Uterus (tissue), 4 donors: ENCODE data around the gene DNAJB11. TPM values are rescaled to one million over a fixed set of nuclear protein-coding genes. Genes with fewer than 3 reads are reported as not detected.

Experiments
- DNase-seq, 2 donors: peaks; one replicate each; pipeline ENCODE4 v3.0.0-alpha.2; 2019 to 2020
- H3K27ac ChIP-seq, 2 donors: fragments of 200-600 bp; sonication (generic); 1 replicate in 1 of 2; 2 replicates in 1 of 2; pipeline ENCODE4 v1.5.1; 2016 to 2018
- H3K27me3 ChIP-seq, 2 donors: fragments of 200-600 bp; sonication (generic); one replicate each; pipeline ENCODE4 v1.5.1; 2018 to 2019; ENCODE audit warnings: control low read depth in 1 of 2
- H3K36me3 ChIP-seq, 2 donors: fragments of 200-600 bp; sonication (generic); one replicate each; pipeline ENCODE4 v1.5.1; 2019; ENCODE audit warnings: control low read depth in 1 of 2
- H3K4me1 ChIP-seq, 2 donors: fragments of 200-600 bp; sonication (generic); one replicate each; pipeline ENCODE4 v1.5.1; 2018 to 2019; ENCODE audit warnings: control low read depth in 1 of 2
- H3K4me3 ChIP-seq, 2 donors: fragments of 200-600 bp; sonication (generic); 1 replicate in 1 of 2; 2 replicates in 1 of 2; pipeline ENCODE4 v1.5.1; 2018 to 2019; ENCODE audit warnings: mild to moderate bottlenecking in 1 of 2
- H3K9me3 ChIP-seq, 2 donors: fragments of 200-600 bp; sonication (generic); one replicate each; pipeline ENCODE4 v1.5.1; 2019; ENCODE audit warnings: control low read depth in 1 of 2
- CTCF ChIP-seq, 4 experiments: fragments of 200-600 bp in 2 of 4; fragments of 450-650 bp in 2 of 4; sonication (generic) in 2 of 4; IDR thresholded peaks; one replicate each; pipeline ENCODE4 v1.5.1; 2016 to 2019; ENCODE audit warnings: antibody characterized with exemption in 4 of 4, mild to moderate bottlenecking in 2 of 4, moderate library complexity in 1 of 4
- POLR2A ChIP-seq, 2 donors: fragments of 450-650 bp; IDR thresholded peaks; one replicate each; pipeline ENCODE4 v1.6.1; 2016; ENCODE audit warnings: antibody characterized with exemption in 2 of 2, mild to moderate bottlenecking in 1 of 2, moderate library complexity in 1 of 2
- intact Hi-C: fragments of 100-400 bp; cut with DNase I; formaldehyde crosslinking; loops from one replicate; pipeline ENCODE4 v1.15.1; 2023; ENCODE audit warnings: low total_unique reads
- total RNA-seq, 4 donors: library from RNA; depleted of rRNA in 3 of 4; stranded (reverse); fragments of >200 nt in 3 of 4; gene quantifications; one replicate each; pipeline versions ENCODE4 v1.1.0 to v1.2.4, GENCODE V29; 2014 to 2023
- donor health status: DM: yes; HTN: yes; CAD: no.

The DNAJB11 gene
- total RNA-seq, 4 donors from 2014 or later: 26.2 to 68.8 (median 40.0) TPM

- intact Hi-C loops: loop anchor here (5.0 to 10.0 kb wide), 2 partner anchors 286 to 558 kb away; no protein-coding TSS in a partner anchor
- peak; percentile 63 to 69 for DNase-seq
- TF ChIP-seq CTCF (IDR thresholded peaks at IDR 0.05): peak; percentile 66 to 80 (median 72)
- TF ChIP-seq POLR2A (IDR thresholded peaks at IDR 0.05): no peak
- Histone ChIP-seq H3K36me3 (no peaks in the 10 kb centered on the region), H3K4me3 (peak overlapping the region in 1 of 2 donors; percentile 22), H3K27ac (no peak overlapping the region), H3K4me1 (no peaks in the 10 kb centered on the region), H3K9me3 (no peaks in the 10 kb centered on the region), H3K27me3 (no peaks in the 10 kb centered on the region)
Observed at GRCh38 chr3:186540221-186540834, 30.2 kb upstream of the DNAJB11 start.

DNA sequence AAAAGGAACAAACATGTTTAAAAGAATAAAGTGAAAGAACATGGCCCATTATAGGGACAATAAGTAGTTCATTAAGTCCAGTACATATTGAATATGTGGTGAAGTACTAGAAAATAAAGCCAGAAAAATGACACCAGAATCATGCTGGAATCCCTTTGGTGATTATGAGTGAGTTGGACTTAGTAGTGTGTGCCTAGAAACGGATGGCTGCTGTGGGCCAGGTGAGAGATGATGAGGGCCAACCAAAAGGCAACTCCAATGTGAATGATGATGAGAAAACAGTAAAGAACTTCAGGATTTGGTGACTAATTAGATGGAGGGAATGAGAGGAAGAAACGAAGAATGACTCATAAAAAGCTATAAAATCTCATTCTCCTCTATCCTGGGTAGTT, 29.7 kb upstream of the DNAJB11 start:
- Histone ChIP-seq H3K4me1 (no peaks in the 10 kb centered on the region), H3K27ac (no peak overlapping the region), H3K4me3 (no peak overlapping the region), H3K9me3 (no peaks in the 10 kb centered on the region), H3K27me3 (no peaks in the 10 kb centered on the region), H3K36me3 (no peaks in the 10 kb centered on the region)
- DNase-seq: no peak
- intact Hi-C loops: loop anchor here (5.0 to 10.0 kb wide), 2 partner anchors 286 to 559 kb away; no protein-coding TSS in a partner anchor
- TF ChIP-seq CTCF (IDR thresholded peaks at IDR 0.05) (no peak), POLR2A (IDR thresholded peaks at IDR 0.05) (no peak)

GRCh38 chr3:186544281-186544680, 26.2 kb upstream of the DNAJB11 start, which contains the start of gene CRYGS:
TSS of gene CRYGS (minus strand) at chr3:186544380. CDS start at chr3:186544326, 54 bp downstream.
- DNase-seq: no peak
- Histone ChIP-seq H3K36me3 (no peaks in the 10 kb centered on the region), H3K27ac (no peak within 1 kb of the TSS), H3K27me3 (no peaks in the 10 kb centered on the region), H3K4me3 (no peak within 1 kb of the TSS), H3K9me3 (no peaks in the 10 kb centered on the region), H3K4me1 (no peaks in the 10 kb centered on the region)
- intact Hi-C loops: loop anchor here (5.0 to 10.0 kb wide), 2 partner anchors 289 to 562 kb away; no protein-coding TSS in a partner anchor
- TF ChIP-seq CTCF (IDR thresholded peaks at IDR 0.05) (no peak), POLR2A (IDR thresholded peaks at IDR 0.05) (no peak)

DNA sequence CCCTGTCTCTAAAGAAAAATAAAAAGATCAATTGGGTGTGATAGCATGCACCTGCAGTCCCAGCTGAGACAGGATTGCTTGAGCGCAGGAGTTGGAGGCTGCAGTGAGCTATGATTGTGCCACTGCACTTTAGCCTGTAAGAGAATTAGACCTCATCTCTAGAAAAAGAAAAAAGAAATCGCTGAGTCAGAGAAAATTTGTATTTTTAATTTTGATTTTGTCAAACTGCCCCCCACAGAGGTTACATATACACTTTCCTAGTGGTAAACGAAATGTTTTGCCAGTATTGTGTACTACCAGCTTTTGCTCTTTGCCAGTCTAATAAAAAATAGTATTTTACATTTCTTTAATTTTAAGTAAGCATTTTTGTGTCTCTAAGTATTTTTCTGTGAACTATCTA, 21.0 kb upstream of the DNAJB11 start:
- intact Hi-C loops: loop anchor here (10.0 kb wide), 1 partner anchor 295 kb away; no protein-coding TSS in a partner anchor
- H3K36me3 ChIP-seq: no peaks in the 10 kb centered on the region
- no peaks in the 10 kb centered on the region for H3K4me1 ChIP-seq
- no peak for TF ChIP-seq POLR2A (IDR thresholded peaks at IDR 0.05)
- TF ChIP-seq CTCF (IDR thresholded peaks at IDR 0.05): no peak
- H3K27me3 ChIP-seq: no peaks in the 10 kb centered on the region
- DNase-seq: no peak
- no peak overlapping the region for H3K4me3 ChIP-seq
- H3K27ac ChIP-seq: no peak overlapping the region
- H3K9me3 ChIP-seq: no peaks in the 10 kb centered on the region

DNA sequence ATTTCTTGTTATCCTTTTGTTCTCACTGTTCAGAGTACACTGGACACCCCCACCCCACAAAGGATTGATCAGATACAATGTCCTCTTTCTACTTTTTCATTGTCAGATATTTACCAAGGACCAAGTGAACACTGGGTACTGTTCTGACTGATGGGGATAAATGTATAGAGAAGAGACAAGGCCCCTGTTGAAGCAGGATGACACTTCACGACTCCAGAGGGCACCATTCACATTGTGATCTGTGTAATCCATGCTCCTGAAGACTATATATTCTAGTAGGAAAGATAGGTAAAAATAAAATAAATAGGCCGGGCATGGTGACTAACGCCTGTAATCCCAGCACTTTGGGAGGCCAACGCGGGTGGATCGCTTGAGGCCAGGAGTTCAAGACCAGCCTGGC, 19.1 kb upstream of the DNAJB11 start:
- H3K36me3 ChIP-seq: no peaks in the 10 kb centered on the region
- intact Hi-C loops: no loop called here
- H3K27me3 ChIP-seq: no peaks in the 10 kb centered on the region
- no peaks in the 10 kb centered on the region for H3K9me3 ChIP-seq
- H3K27ac ChIP-seq: no peak overlapping the region
- H3K4me3 ChIP-seq: no peak overlapping the region
- no peaks in the 10 kb centered on the region for H3K4me1 ChIP-seq
- no peak for DNase-seq
- TF ChIP-seq POLR2A (IDR thresholded peaks at IDR 0.05): no peak
- no peak for TF ChIP-seq CTCF (IDR thresholded peaks at IDR 0.05)
